DMS114 treated with DMSO at 0.1 percent for 48 hours (cell line): ENCODE data around the gene SPACA6.
"Not testable (repeated sequence)": the region's sequence is repeated elsewhere in the genome, so short reads cannot be mapped to it uniquely, and the experiment has no call there.

Experiments
- DNase-seq: peaks from one replicate; lab custom pipeline; 2025; ENCODE audit not compliant: unreplicated experiment; lab: John Stamatoyannopoulos, UW

The SPACA6 gene

DNA sequence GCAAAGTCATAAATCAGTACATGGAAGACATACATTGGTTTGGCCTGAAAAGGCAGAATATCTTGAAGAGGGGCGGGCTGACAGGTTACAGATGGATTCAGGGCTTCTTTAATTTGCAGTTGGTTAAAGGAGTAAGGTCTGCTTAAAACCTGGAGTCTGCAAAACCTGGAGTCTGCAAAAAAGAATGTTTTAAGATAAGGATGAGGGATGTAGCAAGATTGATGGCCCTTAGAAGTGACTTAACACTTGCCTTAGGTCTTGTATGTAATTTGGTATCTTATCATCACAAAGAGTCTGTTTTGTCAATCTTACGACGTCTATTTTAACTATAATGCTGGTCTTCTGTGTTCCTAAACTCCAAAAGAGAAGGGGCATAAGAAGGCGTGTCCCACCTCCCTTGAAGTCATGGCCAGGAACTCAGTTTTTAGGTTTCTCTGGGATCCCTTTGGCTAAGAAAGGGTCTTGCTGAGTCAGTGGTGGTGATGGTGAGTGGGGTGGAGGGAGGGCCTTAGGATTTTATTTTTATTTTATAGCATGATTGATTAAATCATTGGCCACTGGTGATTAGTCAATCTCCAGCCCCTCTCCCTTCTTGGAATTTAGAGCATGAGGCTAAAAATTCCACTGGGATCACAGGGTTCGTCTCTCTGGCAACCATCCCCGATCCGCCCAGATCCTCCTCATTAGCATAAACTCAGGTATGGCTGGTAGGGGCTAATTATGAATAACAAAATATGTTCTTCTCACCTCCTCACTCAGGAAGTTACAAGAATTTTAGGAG, 40.8 kb downstream of the SPACA6 start:
- DNase-seq: no peak

DNA sequence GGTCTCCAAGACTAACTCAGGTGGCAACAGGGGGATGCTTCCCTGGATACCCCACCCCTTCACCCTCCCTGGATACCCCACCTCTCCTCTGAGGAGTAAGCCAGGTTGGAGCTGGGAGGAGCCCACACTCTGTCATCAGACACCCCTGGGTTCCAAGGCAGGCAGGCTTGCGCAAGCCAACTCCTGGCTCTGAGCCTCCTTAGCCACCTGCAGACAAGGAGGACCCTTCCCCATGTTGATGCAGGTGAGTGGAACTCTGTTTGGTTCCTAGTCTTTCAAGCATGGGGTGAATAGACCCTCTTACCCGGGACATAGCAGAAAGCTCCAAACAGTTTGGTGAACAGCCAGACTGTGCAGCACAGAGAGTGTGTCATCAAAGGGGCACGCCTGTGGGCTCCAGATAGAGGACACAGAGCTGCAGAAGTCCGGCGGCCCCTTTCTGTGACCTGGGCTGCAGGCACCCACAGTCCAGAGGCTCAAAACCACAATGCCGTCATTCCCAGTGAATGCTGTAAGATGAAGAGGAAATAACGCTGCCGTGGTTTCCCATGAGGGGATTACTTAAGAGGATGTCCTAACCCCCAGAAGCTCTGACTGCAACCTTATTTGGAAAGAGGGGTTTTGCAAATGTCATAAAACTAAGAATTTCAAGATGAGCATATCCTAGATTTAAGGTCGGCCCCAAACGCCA, 42.8 kb downstream of the SPACA6 start:
- DNase-seq: no peak

DNA sequence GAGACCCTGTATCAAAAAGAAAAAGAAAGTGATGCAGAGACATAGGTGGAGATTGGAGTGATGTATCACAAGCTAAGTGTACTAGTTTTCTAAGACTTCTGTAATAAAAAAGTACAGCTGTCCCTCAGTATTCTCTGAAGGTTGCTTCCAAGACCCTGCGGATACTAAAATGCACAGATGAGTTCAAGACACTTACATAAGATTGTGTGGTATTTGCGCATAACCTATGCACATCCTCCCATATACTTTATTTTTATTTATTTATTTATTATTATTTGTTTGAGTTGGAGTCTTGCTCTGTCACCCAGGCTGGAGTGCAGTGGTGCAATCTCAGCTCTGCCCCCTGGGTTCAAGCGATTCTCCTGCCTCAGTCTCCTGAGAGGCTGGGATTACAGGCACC, 44.3 kb downstream of the SPACA6 start:
- no peak for DNase-seq

DNA sequence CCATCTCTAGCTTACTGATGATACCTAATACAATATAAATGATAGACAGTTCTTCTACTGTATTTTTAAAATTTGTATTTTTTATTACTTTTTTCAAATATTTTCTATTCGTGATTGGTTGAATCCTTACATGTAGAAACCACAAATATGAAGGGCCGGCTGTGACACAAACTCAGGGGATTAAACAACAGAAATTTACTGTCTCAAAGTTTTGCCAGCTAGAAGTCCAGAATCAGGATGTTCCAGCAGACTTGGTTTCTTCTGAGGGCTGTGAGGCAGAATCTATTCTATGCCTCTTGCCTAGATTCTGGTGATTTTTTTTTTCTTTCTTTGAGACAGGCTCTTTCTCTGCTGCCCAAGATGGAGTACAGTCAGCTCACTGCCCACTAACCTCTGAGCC, 44.8 kb downstream of the SPACA6 start:
- DNase-seq: no peak

DNA sequence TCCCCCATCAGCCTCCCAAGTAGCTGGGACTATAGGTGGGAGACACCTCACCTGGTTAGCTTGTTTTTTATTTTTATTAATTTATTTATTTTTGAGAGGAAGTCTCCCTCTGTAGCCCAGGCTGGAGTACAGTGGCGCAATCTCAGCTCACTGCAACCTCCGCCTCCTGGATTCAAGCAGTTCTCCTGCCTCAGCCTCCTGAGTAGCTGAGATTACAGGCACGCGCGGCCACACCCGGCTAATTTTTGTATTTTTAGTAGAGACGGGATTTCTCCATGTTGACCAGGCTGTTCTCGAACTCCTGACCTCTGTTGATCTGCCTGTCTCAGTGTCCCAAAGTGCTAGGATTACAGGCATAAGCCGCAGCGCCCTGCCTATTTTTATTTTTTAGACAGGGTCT, 45.4 kb downstream of the SPACA6 start:
- DNase-seq: not testable (repeated sequence)

DNA sequence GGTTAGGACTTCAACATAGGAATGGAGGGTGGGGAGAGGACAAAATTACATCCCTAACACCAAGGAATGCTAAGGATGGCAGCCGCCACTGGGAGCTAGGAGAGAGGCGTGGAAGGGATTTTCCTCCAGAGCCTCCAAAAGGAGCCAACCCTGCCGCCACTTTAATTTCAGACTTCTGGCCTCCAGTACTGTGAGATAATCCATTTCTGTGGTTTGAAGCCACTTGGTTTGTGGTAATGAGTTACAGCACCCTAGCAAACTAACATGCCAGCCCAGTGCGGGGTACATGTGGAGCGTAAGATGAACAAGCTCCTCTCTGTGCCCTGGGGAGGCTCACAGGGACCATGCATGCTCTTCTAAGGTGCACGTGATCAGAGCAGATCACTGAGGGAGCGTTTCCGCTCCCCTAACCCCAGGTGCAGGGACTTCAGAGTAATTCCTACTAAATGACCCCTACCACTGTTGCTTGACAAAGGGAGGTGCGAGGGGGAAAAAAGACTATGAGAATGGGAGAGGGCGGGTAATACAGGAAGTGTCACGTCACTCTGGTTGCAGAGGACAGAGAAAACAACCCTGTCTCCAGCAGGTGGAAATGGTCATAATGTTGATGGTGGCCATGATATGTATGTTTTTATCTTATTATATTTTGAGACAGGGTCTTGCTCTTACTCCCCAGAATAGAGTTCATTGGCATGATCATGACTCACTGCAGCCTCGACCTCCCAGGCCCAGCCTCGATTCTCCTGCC, 46.5 kb downstream of the SPACA6 start:
- DNase-seq: no peak

DNA sequence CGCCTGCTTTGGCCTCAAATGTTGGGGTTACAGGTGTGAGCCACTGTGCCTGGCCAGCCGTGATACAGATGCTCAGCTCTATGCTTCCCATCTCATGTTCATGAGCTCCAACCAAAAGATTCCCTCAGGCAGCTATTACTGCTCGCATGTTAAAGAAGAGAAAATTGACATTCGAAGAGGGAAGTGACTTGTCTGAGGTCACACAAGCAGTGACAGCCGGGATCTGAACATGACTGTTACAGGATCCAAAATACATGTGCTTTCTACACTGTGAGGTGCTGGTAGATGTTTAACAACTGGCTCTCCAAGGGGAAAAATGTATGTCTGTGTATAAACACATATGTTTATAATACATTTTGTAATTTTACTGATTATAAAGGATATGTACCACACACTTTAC, 47.2 kb downstream of the SPACA6 start:
- no peak for DNase-seq

DNA sequence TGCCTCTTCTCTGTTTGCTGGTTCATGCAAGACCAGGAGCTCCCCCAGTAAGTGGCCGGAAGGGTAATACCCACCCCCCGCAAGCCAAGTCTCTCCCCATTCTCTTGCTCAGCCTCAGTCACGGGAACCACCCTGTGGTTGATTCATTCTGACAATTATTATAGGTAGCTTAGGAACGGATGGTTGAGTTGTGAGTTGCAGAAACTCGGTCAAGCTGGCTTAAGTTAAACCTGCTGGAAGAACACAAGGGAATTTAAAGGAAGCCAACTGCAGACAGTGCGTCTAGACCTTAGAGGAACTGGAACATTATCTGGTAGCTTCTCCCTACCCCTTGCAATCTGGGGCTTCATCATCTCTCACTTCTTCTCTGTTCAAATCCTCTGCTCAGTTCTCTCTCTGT, 49.7 kb downstream of the SPACA6 start:
- DNase-seq: no peak

DNA sequence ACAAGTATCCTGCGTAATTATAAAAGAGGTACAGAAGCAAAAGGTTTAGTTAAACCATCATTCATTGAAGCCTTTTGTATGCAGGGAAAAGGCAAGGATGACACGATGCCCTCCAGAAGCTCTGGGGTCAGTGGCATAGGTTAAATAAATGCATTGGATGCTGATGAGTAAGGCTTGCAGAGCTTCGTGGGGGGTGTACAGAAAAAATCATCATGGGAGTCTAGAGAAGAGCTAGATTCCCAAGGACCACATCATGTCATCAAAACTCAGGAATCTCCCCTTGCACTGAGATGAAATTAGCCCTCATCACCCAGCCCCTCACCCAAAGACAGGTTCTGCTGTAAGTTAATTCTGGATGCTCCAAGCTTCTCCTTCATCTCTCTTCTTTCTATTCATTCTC, 50.3 kb downstream of the SPACA6 start:
- DNase-seq: no peak

DNA sequence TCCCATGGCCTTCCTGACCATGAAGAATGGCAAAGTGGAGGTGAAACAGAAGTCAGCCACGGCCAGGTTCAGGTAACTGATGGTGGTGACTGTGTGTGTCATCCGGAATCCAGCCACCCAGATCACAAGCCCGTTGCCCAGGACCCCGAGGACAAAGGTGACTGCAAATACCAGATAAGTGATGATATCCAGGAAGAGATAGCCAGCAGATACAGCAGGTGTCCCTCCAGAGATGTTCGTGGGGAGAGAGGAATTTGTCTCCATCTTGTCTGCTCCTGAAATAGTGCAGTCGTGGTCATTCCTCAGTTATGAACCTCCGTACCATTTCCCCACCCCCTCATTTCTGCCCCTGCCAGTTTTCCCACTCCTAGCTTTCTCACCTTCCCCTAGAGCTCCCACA, 53.6 kb downstream of the SPACA6 start:
- DNase-seq: no peak

DNA sequence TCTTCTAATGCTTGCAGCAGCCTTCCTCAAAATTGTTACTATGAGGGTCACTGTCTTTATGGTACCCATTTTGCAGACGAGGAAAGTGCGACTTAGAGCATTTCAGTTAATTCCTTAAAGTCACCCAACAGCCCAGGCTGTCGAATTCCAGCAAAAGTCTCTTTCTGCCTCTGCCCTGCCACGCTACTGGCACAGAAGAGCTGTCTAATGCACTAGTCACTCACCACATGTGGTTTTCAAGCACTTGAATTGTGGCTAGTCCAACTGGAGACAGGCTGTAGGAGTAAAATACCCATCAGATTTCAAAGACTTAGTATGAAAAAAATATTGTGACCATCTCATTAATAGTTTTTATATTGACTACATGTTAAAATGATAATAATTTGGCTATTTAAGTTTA, 56.8 kb downstream of the SPACA6 start:
- no peak for DNase-seq

DNA sequence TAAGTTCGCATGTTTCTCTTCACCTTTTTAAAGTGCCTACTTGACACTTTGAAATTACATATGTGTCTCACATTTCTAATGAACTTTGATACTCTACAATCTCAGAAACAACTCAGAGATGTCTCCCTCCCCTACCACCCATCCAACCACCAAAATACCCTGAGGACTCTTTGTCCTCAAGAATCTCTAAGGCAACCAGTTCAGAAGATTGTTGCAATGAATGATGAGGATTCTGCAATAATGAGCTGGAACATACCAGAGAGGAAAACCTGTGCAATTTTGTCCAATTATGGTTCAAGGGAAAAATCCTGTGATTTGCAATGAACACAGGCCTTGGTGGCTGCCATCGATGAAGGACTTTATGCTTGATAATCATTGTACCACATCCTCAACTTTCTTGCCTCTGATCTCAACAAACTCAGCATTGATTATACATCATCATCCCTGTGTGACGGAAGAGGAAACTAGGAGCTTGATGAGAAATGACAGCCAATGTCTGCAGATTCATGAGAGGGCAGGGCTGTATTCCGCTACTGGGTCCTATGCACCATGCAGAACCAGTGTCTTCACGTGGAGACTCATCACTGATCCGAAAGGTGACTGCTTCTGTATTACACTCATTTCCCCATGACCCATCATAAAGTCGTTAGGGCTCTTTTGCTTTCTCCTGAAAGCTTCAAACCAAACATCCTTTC, 57.4 kb downstream of the SPACA6 start:
- no peak for DNase-seq

DNA sequence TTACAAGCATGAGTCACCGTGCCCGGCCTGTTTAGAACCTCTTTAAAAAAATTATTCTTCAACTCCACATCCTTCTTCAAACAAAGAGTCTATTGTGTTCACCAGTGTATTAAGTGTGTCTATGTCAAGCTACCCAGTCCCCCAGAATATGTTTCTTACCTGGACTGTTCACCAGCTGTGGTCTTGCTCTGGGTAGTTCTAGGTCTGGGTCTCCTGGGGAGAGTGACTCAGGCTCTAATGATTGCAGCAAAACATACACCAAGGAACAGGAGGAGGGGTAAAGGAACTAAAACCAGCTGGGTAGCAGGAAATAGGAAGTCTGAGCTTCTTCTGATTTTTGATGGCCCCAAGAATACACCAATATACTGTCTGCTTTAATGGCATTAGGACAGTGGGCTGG, 58.5 kb downstream of the SPACA6 start, which contains the start of gene FPR1:
FPR1 (minus strand) TSS at position 224 of the 400 bp plus-strand sequence. CDS start 4,884 bp downstream, outside the sequence.
- DNase-seq: no peak

DNA sequence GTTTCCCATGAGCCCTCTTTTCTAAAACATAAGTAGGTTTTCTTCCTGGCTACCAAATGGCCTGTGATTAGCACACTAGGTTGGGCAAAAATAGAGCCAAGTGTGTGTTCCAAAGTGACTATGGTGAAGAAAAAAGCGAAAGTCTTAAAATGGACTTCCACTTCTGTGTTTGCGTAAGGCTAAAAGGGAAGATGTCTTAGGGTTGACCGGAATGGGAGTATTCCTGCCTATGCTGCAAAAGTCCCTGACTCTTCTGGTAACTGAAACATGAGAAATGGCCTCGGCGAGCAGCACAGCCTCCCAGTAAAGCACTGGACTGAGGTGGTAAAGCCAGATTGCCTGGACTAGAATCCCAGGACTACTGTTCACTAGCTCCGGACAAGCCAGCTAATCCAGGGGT, 61.0 kb downstream of the SPACA6 start:
- no peak for DNase-seq

DNA sequence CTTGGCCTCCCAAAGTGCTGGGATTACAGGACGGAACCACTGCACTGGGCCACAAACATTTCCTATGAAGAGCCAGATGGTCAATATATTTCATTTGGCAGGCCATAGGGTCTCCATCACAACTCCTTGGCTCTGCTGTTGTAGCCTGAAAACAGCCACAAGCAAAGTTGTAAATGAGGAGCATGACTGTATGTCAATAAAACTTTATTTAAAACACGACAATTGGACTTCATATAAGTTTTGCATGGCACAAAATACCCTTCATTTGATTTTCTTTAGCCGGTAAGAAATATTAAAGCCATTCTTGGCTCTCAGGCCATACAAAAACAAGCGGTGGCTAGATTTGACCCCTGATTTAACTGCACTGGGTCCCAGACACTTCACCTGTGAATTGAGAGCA, 61.6 kb downstream of the SPACA6 start:
- DNase-seq: no peak
